ENCODE results near the gene HPS5. TPM values are rescaled to one million over a fixed set of nuclear protein-coding genes. Genes with fewer than 3 reads are reported as not detected.

HPS5 gene
- total RNA-seq, 4 donors from 2014 or later = 17.0 to 24.5 (median 18.6) TPM

DNA sequence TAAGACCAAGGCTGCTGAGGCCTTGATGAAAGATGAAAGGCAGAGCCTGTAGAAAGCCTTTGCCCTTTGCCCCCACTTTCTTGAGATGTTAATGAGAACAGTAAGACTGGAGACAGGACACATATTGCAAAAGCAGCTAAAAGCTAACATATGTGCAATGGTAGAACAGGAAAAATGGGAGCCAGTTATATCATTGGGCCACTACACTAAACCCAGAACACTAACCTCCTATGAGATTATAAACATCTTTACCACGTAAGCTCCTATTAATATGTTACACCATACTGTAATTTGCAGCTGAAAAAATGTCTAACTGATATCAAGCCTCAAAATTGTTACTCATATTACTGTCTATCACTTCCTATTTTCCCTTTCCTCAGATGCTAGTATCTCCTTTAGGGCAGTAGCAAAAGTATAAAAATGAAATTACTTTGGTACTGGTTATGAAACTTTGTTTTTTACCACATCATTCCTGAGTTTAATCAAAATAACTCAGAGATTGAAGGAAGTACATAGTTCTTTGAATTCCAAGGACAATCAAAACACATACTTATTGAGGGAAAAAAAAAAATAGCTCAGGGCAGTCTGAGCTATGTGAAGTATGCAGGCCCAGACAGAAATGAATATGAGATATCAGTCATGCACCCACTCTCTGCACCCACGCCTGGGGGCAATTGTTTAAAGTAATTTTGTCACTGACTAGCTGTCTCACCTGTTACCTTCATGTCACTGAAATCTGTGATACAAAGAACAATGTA, 9.1 kb downstream of the HPS5 start:
- Histone ChIP-seq H3K9me3 (no peaks in the 10 kb centered on the region), H3K36me3 (peaks cover 13 to 38% (median 32%) of the 10 kb centered on the region in 4 donors), H3K4me1 (peaks cover 6 to 17% (median 11%) of the 10 kb centered on the region in 4 donors), H3K27ac (replicated peaks in 1 of 4) (peak overlapping the region; percentile 22 to 72 (median 46)), H3K27me3 (no peaks in the 10 kb centered on the region), H3K4me3 (no peak overlapping the region)
- 79% methylated on average over 2 of the region's 2 CpGs for WGBS
- TF ChIP-seq POLR2A (IDR thresholded peaks at IDR 0.05; ENCODE audit: low read depth) (no peak), EP300 (IDR thresholded peaks at IDR 0.05) (no peak), CTCF (IDR thresholded peaks at IDR 0.05) (no peak), POLR2AphosphoS5 (IDR thresholded peaks at IDR 0.05) (no peak)
- intact Hi-C loops (cut with DNase I) = no loop called here
- no peak for DNase-seq (ENCODE audit: extremely low spot score)

DNA sequence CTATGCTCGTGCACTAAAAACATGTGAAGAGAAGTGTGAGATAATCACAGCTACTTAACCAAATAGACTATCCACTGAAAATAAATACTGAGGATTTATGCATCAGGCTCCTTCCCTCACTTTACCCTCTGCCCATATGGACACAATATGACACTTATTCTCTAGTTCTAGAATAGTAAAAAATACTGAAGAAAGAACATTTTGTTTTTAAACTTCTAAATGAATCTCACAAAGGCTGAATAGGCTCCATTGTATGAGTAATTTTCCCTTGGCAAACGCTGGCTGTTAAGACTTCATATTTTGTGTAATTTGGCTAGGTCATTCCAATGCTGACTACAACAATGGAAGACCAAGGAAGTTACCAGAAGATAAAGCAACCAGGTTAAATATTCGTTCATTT, 9.9 kb downstream of the HPS5 start:
- 80% methylated on average over 3 of the region's 3 CpGs for WGBS
- Histone ChIP-seq H3K27me3 (no peaks in the 10 kb centered on the region), H3K4me3 (no peak overlapping the region), H3K36me3 (peaks cover 13 to 40% (median 32%) of the 10 kb centered on the region in 4 donors), H3K9me3 (no peaks in the 10 kb centered on the region), H3K4me1 (peaks cover 6 to 17% (median 11%) of the 10 kb centered on the region in 4 donors), H3K27ac (replicated peaks in 1 of 4) (peak overlapping the region; percentile 22 to 72 (median 46))
- DNase-seq (ENCODE audit: extremely low spot score) = no peak
- TF ChIP-seq CTCF (IDR thresholded peaks at IDR 0.05) = no peak
- no peak for TF ChIP-seq EP300 (IDR thresholded peaks at IDR 0.05)
- no peak for TF ChIP-seq POLR2AphosphoS5 (IDR thresholded peaks at IDR 0.05)
- TF ChIP-seq POLR2A (IDR thresholded peaks at IDR 0.05; ENCODE audit: low read depth) = no peak
- intact Hi-C loops (cut with DNase I) = no loop called here

DNA sequence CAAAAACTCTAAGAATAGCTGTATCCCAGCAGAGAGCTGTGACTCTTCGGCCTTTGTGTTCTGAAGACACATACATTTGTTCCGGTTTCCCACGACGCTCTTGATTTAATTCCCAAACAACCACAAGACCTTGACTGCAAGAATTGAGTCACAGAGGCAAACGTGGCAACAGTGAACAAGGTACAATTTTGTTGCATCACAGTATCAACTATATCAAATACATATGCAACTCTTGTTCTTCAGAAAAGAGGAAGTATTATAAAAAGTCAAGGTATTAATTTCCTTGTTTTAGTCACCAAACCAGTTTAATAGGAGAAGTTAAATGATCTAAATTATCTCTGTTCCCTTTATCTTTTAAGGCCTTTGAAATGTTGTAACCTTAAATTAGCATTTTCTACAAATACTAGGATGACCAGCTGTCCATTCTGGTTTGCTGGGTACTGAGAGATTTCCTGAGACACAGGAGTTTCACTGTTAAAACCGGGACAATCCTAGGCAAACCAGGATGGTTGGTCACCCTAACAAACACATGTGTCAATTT, 11.1 kb downstream of the HPS5 start:
- TF ChIP-seq CTCF (IDR thresholded peaks at IDR 0.05) = no peak
- no peak for TF ChIP-seq EP300 (IDR thresholded peaks at IDR 0.05)
- no peak for TF ChIP-seq POLR2A (IDR thresholded peaks at IDR 0.05; ENCODE audit: low read depth)
- no peak for TF ChIP-seq POLR2AphosphoS5 (IDR thresholded peaks at IDR 0.05)
- no peak for DNase-seq (ENCODE audit: extremely low spot score)
- 89% methylated on average over 6 of the region's 6 CpGs for WGBS
- Histone ChIP-seq H3K9me3 (no peaks in the 10 kb centered on the region), H3K36me3 (peaks cover 13 to 52% (median 38%) of the 10 kb centered on the region in 4 donors), H3K4me3 (no peak overlapping the region), H3K27ac (replicated peaks in 1 of 4) (peak overlapping the region in 1 of 4 donors; percentile 50), H3K27me3 (no peaks in the 10 kb centered on the region), H3K4me1 (peaks cover 6 to 17% (median 11%) of the 10 kb centered on the region in 4 donors)
- intact Hi-C loops (cut with DNase I) = no loop called here

- WGBS = 95% methylated on average over 5 of the region's 5 CpGs
- H3K27me3 ChIP-seq = no peaks in the 10 kb centered on the region
- intact Hi-C loops (cut with DNase I) = no loop called here
- TF ChIP-seq EP300 (IDR thresholded peaks at IDR 0.05) (no peak), CTCF (IDR thresholded peaks at IDR 0.05) (no peak), POLR2A (IDR thresholded peaks at IDR 0.05; ENCODE audit: low read depth) (no peak), POLR2AphosphoS5 (IDR thresholded peaks at IDR 0.05) (no peak)
- H3K27ac ChIP-seq (replicated peaks in 1 of 4) = no peak overlapping the region
- peaks cover 6 to 17% (median 11%) of the 10 kb centered on the region in 4 donors for H3K4me1 ChIP-seq
- no peak overlapping the region for H3K4me3 ChIP-seq
- H3K9me3 ChIP-seq = no peaks in the 10 kb centered on the region
- no peak for DNase-seq (ENCODE audit: extremely low spot score)
- peaks cover 22 to 63% (median 48%) of the 10 kb centered on the region in 4 donors for H3K36me3 ChIP-seq
Measured at GRCh38 chr11:18309691-18310090, 12.2 kb downstream of the HPS5 start.

Measured in esophagus muscularis mucosa (tissue), 4 donors.